GM18505 (cell line): ENCODE data around the gene GRM5.
A peak's percentile ranks its signal among the peaks of the same experiment; 100 is the strongest.

Experiments
- ATAC-seq: cut with Tn5 transposase; IDR thresholded peaks from one replicate; pipeline ENCODE4 v1.9.1; 2021; ENCODE audit not compliant: unreplicated experiment
- POLR2A ChIP-seq: IDR thresholded peaks from 4 replicates; pipeline ENCODE4 v1.6.1; 2011; ENCODE audit warnings: borderline replicate concordance; ENCODE audit not compliant: insufficient read depth, insufficient read length; ENCODE audit errors: extremely low read depth

Gene GRM5

DNA sequence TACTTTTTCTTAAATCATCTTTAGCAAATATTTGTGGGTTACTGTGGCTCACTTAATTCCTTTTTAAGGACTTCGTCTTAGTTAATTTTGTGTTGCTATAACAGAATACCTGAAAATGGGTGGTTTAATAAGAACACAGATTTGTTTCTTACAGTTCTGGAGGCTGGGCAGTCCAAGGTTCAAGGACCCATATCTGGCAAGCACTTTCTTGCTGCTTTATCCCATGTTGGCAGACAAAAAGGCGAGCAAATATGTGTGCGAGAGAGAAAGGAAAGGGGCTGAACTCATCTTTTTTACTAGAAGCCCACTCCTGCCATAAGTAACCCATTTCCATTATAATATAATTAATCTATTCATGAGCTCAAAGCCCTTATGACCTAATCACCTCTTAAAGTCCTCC is 246.2 kb downstream of the GRM5 start:
- no peak for ATAC-seq
- TF ChIP-seq POLR2A, result no peak

GRCh38 chr11:88818978-88819377 is 246.8 kb downstream of the GRM5 start:
- TF ChIP-seq POLR2A, result no peak
- ATAC-seq, result no peak

- TF ChIP-seq POLR2A, result no peak
- no peak for ATAC-seq
These were observed 250.3 kb downstream of the GRM5 start for GRCh38 chr11:88815505-88815904.

DNA sequence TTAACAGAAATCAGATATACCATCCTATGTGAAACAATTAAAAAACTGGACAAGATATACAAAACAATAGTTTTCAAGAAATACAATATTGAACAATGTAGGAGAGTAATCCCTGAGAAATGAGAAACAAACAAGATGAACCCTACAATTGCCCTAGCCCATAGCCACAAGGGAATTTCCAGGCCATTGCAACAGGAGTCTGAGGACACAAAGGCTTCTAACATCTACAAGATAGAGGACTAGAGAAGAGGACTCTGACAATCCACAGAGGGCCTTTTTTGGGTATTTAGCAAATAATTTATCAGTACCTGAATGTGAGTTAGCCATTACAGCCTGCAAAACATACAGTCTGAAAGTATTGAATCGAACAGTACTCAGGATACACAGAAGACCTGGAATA is 251.7 kb downstream of the GRM5 start:
- no peak for TF ChIP-seq POLR2A
- ATAC-seq, result peak; percentile 43

- peak; percentile 92 for ATAC-seq
- no peak for TF ChIP-seq POLR2A
These were observed 252.4 kb downstream of the GRM5 start for GRCh38 chr11:88813233-88813915.

DNA sequence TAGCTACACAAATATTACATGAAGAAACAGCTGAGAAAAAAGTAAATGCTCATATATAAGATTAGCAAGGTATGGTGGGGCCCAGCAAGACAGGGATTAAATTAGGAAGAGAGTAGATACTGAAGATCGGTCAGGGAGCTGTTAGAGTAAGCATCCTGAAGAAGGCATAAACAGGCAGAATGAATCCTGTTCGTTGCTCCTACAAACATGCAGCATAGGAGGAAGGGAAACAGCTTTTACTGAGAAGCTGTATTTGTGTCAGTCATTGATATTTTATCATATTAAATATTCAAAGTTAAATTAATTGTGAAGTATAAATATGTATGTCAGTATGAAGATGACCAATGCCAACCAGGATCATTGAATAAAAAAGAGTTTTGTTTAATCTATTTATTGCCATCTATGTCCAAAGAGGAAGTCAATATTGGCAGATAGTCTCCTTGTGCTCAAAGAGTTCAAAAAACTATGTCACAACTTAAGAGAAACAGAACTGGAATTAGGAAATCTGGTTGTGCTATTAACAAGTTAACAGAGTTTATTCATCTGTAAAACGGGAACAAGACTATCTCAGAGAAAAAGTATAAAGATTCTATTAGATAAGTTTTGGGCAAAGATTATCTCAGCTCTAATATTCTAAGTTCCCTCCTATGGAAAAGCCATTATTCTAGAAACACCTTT is 255.2 kb downstream of the GRM5 start:
- ATAC-seq, result no peak
- TF ChIP-seq POLR2A, result no peak

DNA sequence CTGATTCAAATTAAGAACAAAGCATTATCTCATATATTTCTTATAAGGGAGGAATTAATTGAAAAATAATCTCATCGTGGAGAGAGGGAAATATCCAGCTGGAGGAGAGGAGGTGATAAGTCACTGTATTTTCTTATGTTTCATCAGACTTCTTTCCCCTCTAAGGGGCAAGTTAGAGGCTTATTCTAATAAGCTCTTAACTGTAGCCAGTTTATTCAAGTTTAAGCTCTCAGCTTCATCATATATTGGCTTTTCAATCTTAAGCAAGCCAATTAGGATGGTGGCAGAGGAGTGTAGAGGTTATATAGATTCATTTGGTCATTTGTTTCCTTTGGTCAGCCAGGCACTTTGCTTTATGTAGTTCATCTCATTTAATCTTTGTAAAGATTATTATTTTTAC is 256.7 kb downstream of the GRM5 start:
- no peak for ATAC-seq
- no peak for TF ChIP-seq POLR2A

DNA sequence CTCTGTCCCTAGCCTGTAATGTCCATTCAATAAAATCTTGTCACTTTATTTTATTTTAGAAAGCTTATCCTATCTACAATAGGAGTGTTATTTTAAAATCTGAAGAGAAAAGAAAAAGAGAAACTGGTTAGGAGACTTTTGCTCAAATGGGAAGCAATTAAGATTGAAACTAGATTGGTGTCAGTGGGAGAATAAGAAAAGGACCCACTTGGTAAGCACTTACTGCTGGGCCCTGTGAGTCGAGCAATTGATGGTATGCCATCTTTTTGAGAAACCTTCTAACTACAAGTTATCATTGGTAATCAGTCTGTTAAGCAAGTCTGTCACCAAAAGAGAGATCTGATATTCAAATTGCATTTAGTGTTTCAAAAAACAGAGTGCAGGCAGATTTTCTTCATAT is 258.4 kb downstream of the GRM5 start:
- ATAC-seq, result no peak
- TF ChIP-seq POLR2A, result no peak

GRCh38 chr11:88806410-88806809 is 259.4 kb downstream of the GRM5 start:
- no peak for ATAC-seq
- TF ChIP-seq POLR2A, result no peak

GRCh38 chr11:88801484-88802123 is 264.2 kb downstream of the GRM5 start:
- ATAC-seq, result no peak
- TF ChIP-seq POLR2A, result no peak

DNA sequence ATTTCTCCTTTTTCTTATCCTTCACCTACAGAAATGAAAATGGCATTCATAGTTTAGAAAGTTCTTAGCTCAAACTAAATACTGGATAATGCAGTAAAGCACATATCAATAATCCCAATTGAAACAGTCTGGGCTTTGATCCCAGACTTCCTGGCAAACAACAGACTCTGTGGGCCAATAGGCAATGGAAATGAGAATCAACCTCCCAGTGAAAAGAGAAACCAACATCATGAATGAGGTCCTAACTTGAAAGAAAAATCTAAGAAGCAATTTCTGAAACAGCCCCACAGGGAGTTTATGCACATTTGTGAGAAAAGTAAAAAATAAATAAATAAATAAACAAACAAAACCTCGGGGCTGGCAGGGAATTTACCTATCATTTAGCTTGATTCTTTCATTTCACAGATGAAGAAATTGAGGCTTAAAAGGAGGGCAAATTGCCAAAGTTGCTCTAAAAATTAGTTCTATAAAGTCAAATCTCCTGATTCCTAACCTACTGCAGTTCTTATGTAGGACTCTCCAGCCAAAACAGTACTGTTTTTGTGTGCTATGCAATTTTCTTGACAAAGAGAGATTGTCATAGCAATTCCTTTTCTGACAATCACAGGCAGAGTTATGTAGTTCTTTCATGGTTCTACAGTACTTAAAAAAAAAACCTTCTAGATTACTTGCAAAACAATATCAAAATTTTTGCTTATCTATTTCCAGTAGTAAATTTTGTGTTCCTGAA is 265.8 kb downstream of the GRM5 start:
- TF ChIP-seq POLR2A, result no peak
- ATAC-seq, result no peak

DNA sequence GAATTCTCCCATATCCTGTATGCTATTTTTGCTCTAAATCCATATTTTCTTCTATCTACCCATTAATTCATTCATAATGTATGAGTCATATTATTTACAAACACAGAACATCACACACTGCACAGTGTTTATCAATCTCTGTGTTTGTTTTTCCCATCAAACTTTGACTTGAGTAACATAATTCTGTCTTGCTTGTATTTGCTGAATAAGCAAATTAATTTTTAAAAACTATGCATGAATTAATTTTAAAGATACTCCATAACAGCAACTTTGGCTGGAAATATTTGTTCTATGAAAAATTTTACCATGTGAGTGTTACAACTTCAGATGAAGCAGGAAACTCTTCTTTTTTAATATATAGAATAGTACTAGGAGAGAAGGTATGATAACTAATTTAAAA is 275.6 kb downstream of the GRM5 start:
- no peak for TF ChIP-seq POLR2A
- no peak for ATAC-seq

- TF ChIP-seq POLR2A, result no peak
- ATAC-seq, result no peak
These were observed 286.2 kb downstream of the GRM5 start for GRCh38 chr11:88779577-88779976.

GRCh38 chr11:88770475-88771079 is 295.2 kb downstream of the GRM5 start:
- no peak for ATAC-seq
- TF ChIP-seq POLR2A, result no peak

- TF ChIP-seq POLR2A, result no peak
- no peak for ATAC-seq
These were observed 321.6 kb downstream of the GRM5 start for GRCh38 chr11:88744140-88744539.
